K562 (cell line): ENCODE results near the gene EFCAB9. TPM values are rescaled to one million over a fixed set of nuclear protein-coding genes. Genes with fewer than 3 reads are reported as not detected.

Source experiments
- ATAC-seq: fragments of 200-7000 bp; cut with Tn5 transposase; 3 replicates; pipeline ENCODE4 v1.9.1; 2020; ENCODE audit warnings: moderate library complexity
- BruUV-seq: library from RNA; stranded (reverse); fragments of 400-500 nt; replicated peaks from 2 replicates; lab custom pipeline; 2021; lab: Mats Ljungman, UMichigan
- CTCF ChIA-PET: fragments of 300-600 bp; formaldehyde crosslinking; extraction: SDS; loops from one replicate; lab custom pipeline; 2021; ENCODE audit warnings: low intra/inter-chr PET ratio; lab: Yijun Ruan, JAX
- POLR2A ChIA-PET: fragments of 300-600, 350-650 bp; sonication (Branson Sonifier 250); formaldehyde crosslinking; extraction: SDS; loops from one replicate; lab custom pipeline; 2021; ENCODE audit warnings: antibody characterized with exemption, inconsistent platforms; lab: Yijun Ruan, JAX
- DNase-seq, 4 experiments: peaks; one replicate each; pipeline versions ENCODE4 v3.0.0 to v3.0.0-alpha.2; 2011 to 2018; ENCODE audit warnings: low spot score in 3 of 4, mixed read lengths in 3 of 4; ENCODE audit errors: extremely low read depth in 1 of 4
- FAIRE-seq: peaks from 2 replicates; lab custom pipeline; 2011; peaks lifted over from hg19 to GRCh38; lab: Jason Lieb, UNC
- H2AFZ ChIP-seq: 2 replicates; pipeline ENCODE4 v1.6.0; 2011; ENCODE audit warnings: low read depth, low read length, control low read depth, inconsistent platforms
- H3K27ac ChIP-seq: fragments of 200-600 bp; 3 replicates; pipeline ENCODE4 v1.8.0; 2011; ENCODE audit warnings: low read depth, mild to moderate bottlenecking, control low read depth, inconsistent platforms, low read length, moderate library complexity, mixed read lengths; ENCODE audit errors: extremely low read depth
- H3K27me3 ChIP-seq, 2 experiments: fragments of 300-600 bp in 1 of 2; 2 replicates in 1 of 2; 3 replicates in 1 of 2; pipeline versions ENCODE4 v1.6.0 to v1.8.0; 2011; ENCODE audit warnings: inconsistent platforms in 2 of 2, low read length in 2 of 2, mild to moderate bottlenecking in 1 of 2, mixed read lengths in 1 of 2, moderate library complexity in 1 of 2; ENCODE audit not compliant: control insufficient read depth in 2 of 2, insufficient read depth in 2 of 2
- H3K36me3 ChIP-seq: fragments of 300-600 bp; 3 replicates; pipeline ENCODE4 v1.8.0; 2011; ENCODE audit warnings: mild to moderate bottlenecking, low read length, inconsistent platforms; ENCODE audit not compliant: control insufficient read depth, insufficient read depth
- H3K4me1 ChIP-seq, 2 experiments: fragments of 200-600 bp in 1 of 2; replicated peaks in 1 of 2; 2 replicates in 1 of 2; 3 replicates in 1 of 2; pipeline versions ENCODE4 v1.5.1 to v1.8.0; 2011; ENCODE audit warnings: inconsistent platforms in 2 of 2, low read length in 2 of 2, mild to moderate bottlenecking in 1 of 2, mixed read lengths in 1 of 2, moderate library complexity in 1 of 2; ENCODE audit not compliant: control insufficient read depth in 2 of 2, insufficient read depth in 2 of 2
- H3K4me2 ChIP-seq: 2 replicates; pipeline ENCODE4 v1.6.1; 2011; ENCODE audit warnings: low read length, control low read depth, inconsistent platforms, mixed read lengths; ENCODE audit not compliant: insufficient read depth
- H3K4me3 ChIP-seq: fragments of 200-600 bp; sonication (generic), shearing (Covaris generic); 2 replicates; pipeline ENCODE4 v1.5.1; 2016; ENCODE audit warnings: control low read depth, inconsistent platforms
- H3K79me2 ChIP-seq: fragments of 200-600 bp; 3 replicates; pipeline ENCODE4 v1.8.0; 2011; ENCODE audit warnings: low read length, inconsistent platforms; ENCODE audit not compliant: control insufficient read depth, insufficient read depth
- H3K9ac ChIP-seq, 2 experiments: 2 replicates each; pipeline versions ENCODE4 v1.6.0 to v1.6.1; 2011; ENCODE audit warnings: low read depth in 2 of 2, low read length in 2 of 2, control low read depth in 1 of 2, inconsistent platforms in 1 of 2, mild to moderate bottlenecking in 1 of 2, mixed read lengths in 1 of 2; ENCODE audit not compliant: insufficient read depth in 1 of 2
- H3K9me1 ChIP-seq: one replicate; pipeline ENCODE4 v1.6.0; 2011; ENCODE audit warnings: inconsistent platforms, mild to moderate bottlenecking, low read length, moderate library complexity; ENCODE audit not compliant: control insufficient read depth, insufficient read depth
- H3K9me3 ChIP-seq: replicated peaks from 2 replicates; pipeline ENCODE4 v1.5.1; 2011; ENCODE audit warnings: low read depth, low read length, inconsistent platforms; ENCODE audit not compliant: control insufficient read depth, insufficient read depth
- H4K20me1 ChIP-seq: replicated peaks from 2 replicates; pipeline ENCODE4 v1.6.1; 2011; ENCODE audit warnings: low read length, inconsistent platforms, mixed read lengths; ENCODE audit not compliant: control insufficient read depth, insufficient read depth
- C11orf30 ChIP-seq: fragments of 450-650 bp; IDR thresholded peaks from 2 replicates; pipeline ENCODE4 v1.6.1; 2016; ENCODE audit warnings: low read depth, mild to moderate bottlenecking
- FOS ChIP-seq: IDR thresholded peaks from 3 replicates; pipeline ENCODE4 v1.6.1; 2011; ENCODE audit not compliant: insufficient read length; ENCODE audit errors: extremely low read depth
- POLR3A ChIP-seq: IDR thresholded peaks from 2 replicates; pipeline ENCODE4 v1.6.1; 2011; ENCODE audit warnings: borderline replicate concordance, mild to moderate bottlenecking, moderate library complexity; ENCODE audit not compliant: insufficient read length, insufficient read depth; ENCODE audit errors: extremely low read depth
- ZNF395 ChIP-seq: fragments of 200-800 bp; sonication (Bioruptor generic); IDR thresholded peaks from 2 replicates; pipeline ENCODE4 v1.6.1; 2017; ENCODE audit warnings: missing genetic modification characterization, missing compliant biosample characterization
- WGBS: fragments of 100-300 bp; shearing (Covaris generic); methylation state at CpG from one replicate; pipeline ENCODE4 v1.1.6; 2016; ENCODE audit warnings: low coverage, mixed read lengths; ENCODE audit not compliant: insufficient coverage; ENCODE audit errors: missing lambda C conversion rate; 5-methylcytosine and 5-hydroxymethylcytosine counted together
- in situ Hi-C: fragments of 300-500 bp; cut with MboI; formaldehyde crosslinking; loops from 4 replicates; pipeline ENCODE4 v1.15.0; 2018; ENCODE audit warnings: inconsistent platforms, mixed read lengths
- intact Hi-C: fragments of 100-400 bp; cut with micrococcal nuclease; formaldehyde crosslinking; loops from 2 replicates; pipeline ENCODE4 v1.14.2; 2022
- polyA plus RNA-seq, 8 experiments: library from polyadenylated mRNA; depleted of rRNA in 4 of 8; stranded (reverse) in 5 of 8; unstranded in 3 of 8; fragments of >200 nt; fragmentation: Nextera tagmentation in 2 of 8; fragmentation: Illumina TruSeq in 1 of 8; extraction: Ambion mirVana in 2 of 8; extraction: Trizol in 1 of 8; gene quantifications; 2 replicates each; pipeline versions ENCODE4 v1.2.1 to v1.2.3, GENCODE V29; 2011 to 2014; ENCODE audit warnings: inconsistent platforms in 1 of 8, missing spikeins in 1 of 8
- total RNA-seq, 7 experiments: library from RNA; depleted of rRNA in 6 of 7; stranded (reverse); fragments of >200 nt in 6 of 7; fragmentation: Illumina TruSeq in 2 of 7; extraction: Trizol in 2 of 7; gene quantifications; 2 replicates each; pipeline versions ENCODE4 v1.2.1 to v1.2.3, GENCODE V29; 2011 to 2021; ENCODE audit warnings: low replicate concordance in 1 of 7

The EFCAB9 gene
- total and polyA plus RNA-seq, 9 of the 15 experiments (the other 6 are each of a cell fraction or from before 2014, with no cell fraction given): not detected

- intact Hi-C loops (no loop called here), in situ Hi-C loops (no loop called here)
- POLR2A ChIA-PET: no interaction called here
- no peaks in the 10 kb centered on the region for H3K36me3 ChIP-seq
- no peaks in the 10 kb centered on the region for H4K20me1 ChIP-seq
- no peaks in the 10 kb centered on the region; a peak in 1 of 5 replicates for H3K27me3 ChIP-seq
- WGBS: 63% methylated on average over 8 of the region's 8 CpGs
- no TSS peak for BruUV-seq
- CTCF ChIA-PET: no interaction called here
- no peaks in the 10 kb centered on the region for H3K9me1 ChIP-seq
- TF ChIP-seq C11orf30: no peak
- no peak for TF ChIP-seq POLR3A
- no peak overlapping the region for H3K9ac ChIP-seq
- no peak for ATAC-seq
- H3K4me3 ChIP-seq: no peak overlapping the region
- H3K79me2 ChIP-seq: no peaks in the 10 kb centered on the region
- H3K4me2 ChIP-seq: no peak overlapping the region
- FAIRE-seq: no peak
- H2AFZ ChIP-seq: no peak overlapping the region
- DNase-seq: peak in 1 of 4 experiments; percentile 2
- H3K27ac ChIP-seq: no peak overlapping the region
- peaks cover 5 to 10% of the 10 kb centered on the region in 2 experiments; a peak in 3 of 5 replicates for H3K4me1 ChIP-seq
- no peaks in the 10 kb centered on the region for H3K9me3 ChIP-seq
Observed at GRCh38 chr5:172159016-172159415, 35.0 kb upstream of the EFCAB9 start.

GRCh38 chr5:172160506-172160905 is 33.5 kb upstream of the EFCAB9 start:
- Histone ChIP-seq H3K4me2 (no peak overlapping the region), H3K27me3 (no peaks in the 10 kb centered on the region; a peak in 1 of 5 replicates), H3K79me2 (no peaks in the 10 kb centered on the region), H3K27ac (no peak overlapping the region), H3K9me1 (peaks cover 4% of the 10 kb centered on the region), H3K9me3 (no peaks in the 10 kb centered on the region), H3K4me3 (no peak overlapping the region), H4K20me1 (no peaks in the 10 kb centered on the region), H3K9ac (no peak overlapping the region), H3K36me3 (no peaks in the 10 kb centered on the region), H3K4me1 (peaks cover 10 to 12% of the 10 kb centered on the region in 2 experiments; a peak in 4 of 5 replicates), H2AFZ (no peak overlapping the region)
- in situ Hi-C loops: no loop called here
- DNase-seq (no peak), FAIRE-seq (no peak), ATAC-seq (no peak)
- 30% methylated on average over 9 of the region's 9 CpGs for WGBS
- intact Hi-C loops: no loop called here
- TF ChIP-seq ZNF395 (CRISPR knock-in tag) (no peak), FOS (no peak)
- ChIA-PET CTCF (no interaction called here), POLR2A (interaction anchor here (1.0 kb wide), 1 partner anchor 8 kb away, joined by 6 read pairs; no protein-coding TSS in a partner anchor)
- BruUV-seq: no TSS peak
